H7 (cell line): Measurements from ENCODE around the gene UCP3. TPM values are rescaled to one million over a fixed set of nuclear protein-coding genes. Genes with fewer than 3 reads are reported as not detected.

Source experiments
- DNase-seq: peaks from one replicate; pipeline ENCODE4 v3.0.0; 2012
- H3K27me3 ChIP-seq: 2 replicates; pipeline ENCODE4 v1.6.0; 2011; ENCODE audit warnings: mild to moderate bottlenecking, low read length; ENCODE audit not compliant: control insufficient read depth, insufficient read depth
- H3K36me3 ChIP-seq: replicated peaks from 2 replicates; pipeline ENCODE4 v1.5.1; 2011; ENCODE audit warnings: low read length; ENCODE audit not compliant: control insufficient read depth, insufficient read depth
- H3K4me3 ChIP-seq: 2 replicates; pipeline ENCODE4 v1.5.1; 2011; ENCODE audit warnings: low read depth, mild to moderate bottlenecking, control low read depth, low read length, moderate library complexity; ENCODE audit not compliant: insufficient read depth
- total RNA-seq: library from RNA; depleted of rRNA; stranded (reverse); fragments of >200 nt; shearing (Covaris generic); gene quantifications from 2 replicates; pipeline ENCODE4 v1.2.3, GENCODE V29; 2014; rRNA removed

The UCP3 gene, protein sequence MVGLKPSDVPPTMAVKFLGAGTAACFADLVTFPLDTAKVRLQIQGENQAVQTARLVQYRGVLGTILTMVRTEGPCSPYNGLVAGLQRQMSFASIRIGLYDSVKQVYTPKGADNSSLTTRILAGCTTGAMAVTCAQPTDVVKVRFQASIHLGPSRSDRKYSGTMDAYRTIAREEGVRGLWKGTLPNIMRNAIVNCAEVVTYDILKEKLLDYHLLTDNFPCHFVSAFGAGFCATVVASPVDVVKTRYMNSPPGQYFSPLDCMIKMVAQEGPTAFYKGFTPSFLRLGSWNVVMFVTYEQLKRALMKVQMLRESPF
- 0.10 TPM in 1 of 2 replicates, not detected in the other for total RNA-seq

DNA sequence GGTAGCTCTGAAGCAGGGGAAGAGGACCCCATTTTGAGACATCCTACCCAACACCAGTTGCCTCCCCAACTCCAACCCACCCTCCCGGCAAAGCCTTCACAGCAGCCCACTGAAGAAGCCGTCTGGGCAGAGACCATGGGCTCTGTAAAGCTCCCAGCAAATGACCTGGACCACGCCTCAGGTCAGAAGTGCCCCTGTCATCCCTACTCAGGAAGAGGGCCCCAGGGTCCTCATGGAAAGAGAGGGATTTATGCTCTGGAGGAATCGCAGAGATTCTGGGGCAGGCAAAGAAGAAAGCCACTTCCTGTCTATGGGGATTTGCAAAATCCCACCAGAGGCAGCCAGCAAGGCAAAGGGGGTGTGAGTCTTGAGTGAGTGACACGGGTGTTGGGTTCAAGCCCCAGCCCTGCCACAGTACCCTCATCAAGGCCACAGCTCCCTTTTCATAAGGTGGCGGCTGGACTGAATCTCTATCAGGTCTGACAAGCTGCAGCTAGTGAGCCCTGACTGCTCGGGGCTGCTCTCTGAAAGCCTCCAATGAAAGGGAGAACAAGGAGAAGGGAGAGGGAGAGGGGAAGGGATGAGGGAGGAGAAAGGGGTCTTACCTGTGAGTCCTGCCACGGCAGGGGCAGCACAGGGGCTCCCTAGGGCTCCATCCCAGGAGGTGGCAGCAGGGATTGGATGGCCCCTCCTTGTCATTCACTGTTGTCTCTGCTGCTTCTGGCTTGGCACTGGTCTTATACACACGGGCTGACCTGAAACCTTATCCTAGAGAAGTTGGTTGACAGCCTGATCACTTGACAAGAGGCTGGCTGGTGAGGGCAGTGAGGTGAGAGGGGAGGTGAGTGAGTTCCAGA lies at the start of gene UCP3:
UCP3 (minus strand) TSS at position 713 of the 857 bp plus-strand sequence. CDS start 2,043 bp downstream, outside the sequence.
- no peak for DNase-seq
- Histone ChIP-seq H3K27me3 (no peaks in the 10 kb centered on the region), H3K4me3 (no peak within 1 kb of the TSS), H3K36me3 (no peaks in the 10 kb centered on the region; the same call in none of the 2 replicates)

DNA sequence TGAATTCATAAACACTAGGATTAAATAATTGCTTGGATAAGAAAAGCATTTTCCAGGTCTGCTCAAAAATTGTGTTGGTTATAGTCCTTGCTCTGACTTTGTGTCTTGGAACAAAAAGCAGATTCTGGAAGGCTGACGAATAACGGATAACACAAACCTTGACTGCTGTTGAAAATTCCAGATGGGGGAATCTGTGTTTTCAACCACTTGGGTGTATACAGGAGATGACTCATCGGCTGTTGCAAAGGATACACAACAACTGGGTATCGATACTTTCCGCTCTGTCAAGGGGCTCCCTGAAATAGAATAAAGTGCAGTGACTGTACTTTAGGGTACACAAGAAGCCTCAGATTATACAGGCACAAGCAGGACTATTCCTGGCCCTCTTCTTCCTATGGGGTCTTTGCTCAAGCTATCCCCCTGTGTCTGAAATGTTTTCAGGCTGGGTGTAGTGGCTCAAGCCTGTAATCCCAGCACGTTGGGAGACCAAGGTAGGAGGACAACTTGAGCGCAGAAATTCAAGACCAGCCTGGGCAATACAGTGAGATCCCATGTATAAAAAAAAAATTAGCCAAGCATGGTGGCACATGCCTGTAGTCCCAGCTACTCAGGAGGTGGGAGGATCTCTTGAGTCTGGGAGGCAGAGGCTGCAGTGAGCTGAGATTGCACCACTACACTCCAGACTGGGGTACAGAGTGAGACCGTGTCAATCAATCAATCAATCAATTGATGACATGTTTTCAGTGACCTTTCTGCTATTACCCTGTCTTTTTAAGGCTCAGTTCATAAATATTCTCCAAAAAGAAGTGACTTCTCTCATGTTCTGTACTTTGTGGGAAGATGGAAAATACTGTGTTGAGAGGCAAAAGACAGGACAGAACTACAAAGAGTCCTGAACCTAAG lies 48.6 kb upstream of the UCP3 start:
- H3K36me3 ChIP-seq, result no peaks in the 10 kb centered on the region
- H3K27me3 ChIP-seq, result no peaks in the 10 kb centered on the region
- no peak for DNase-seq
- H3K4me3 ChIP-seq, result no peak overlapping the region

DNA sequence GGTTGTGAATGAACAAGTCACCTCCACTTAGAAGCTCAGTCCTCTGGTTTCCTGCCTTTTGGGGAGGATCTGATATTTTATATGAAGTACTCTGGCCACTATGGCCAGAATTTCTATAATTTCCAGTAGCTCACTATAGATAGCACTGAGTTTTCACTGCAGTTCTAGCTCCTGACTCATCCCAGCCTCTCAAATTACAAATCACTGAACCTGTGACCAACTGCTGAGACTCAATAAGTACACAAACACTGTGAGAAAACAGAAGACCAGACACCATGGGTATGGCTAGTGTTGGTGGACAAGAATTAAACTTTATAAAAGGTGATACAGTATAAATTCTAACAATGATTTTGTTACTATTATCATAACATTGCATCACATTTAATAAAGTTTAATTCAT lies 47.1 kb upstream of the UCP3 start:
- DNase-seq, result no peak
- Histone ChIP-seq H3K27me3 (no peaks in the 10 kb centered on the region), H3K36me3 (no peaks in the 10 kb centered on the region), H3K4me3 (no peak overlapping the region)

DNA sequence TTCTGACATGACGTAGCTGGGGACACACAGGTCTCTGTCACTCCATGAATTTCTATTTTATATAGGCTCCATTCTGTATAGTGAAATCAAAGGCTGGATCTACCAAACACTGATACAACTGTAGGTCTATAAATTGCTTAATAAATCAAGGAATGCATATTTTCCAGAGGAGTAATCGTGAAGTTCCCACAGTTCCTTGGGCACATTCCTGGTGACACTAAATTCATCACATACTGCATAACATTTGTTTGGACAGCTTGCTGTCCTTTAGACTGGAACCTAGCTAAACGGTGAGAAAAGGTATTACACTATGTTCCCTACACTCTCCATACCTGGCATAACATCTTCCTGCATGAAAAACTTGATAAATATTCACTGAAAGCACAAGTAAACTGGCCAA lies 41.6 kb upstream of the UCP3 start:
- H3K27me3 ChIP-seq, result no peaks in the 10 kb centered on the region
- DNase-seq, result no peak
- H3K4me3 ChIP-seq, result no peak overlapping the region
- no peaks in the 10 kb centered on the region; the same call in 1 of the 2 replicates for H3K36me3 ChIP-seq

DNA sequence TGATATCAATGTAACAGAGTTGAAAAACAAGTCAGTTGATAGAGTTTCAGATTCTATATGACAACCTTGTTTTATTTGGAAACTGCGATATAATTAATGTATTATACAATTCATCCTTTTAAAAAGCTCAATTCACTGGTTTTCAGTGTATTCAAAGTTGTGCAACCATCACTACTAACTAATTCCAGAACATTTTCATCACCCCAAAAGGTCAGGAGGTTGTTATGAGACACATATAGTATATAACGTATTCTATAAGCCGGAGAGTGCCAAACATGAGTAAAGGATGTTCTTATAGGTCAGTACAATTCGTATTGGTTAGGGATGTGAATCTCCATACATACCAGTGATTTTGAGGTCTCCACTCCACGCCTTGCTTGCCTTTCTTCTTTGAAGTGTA lies 40.1 kb upstream of the UCP3 start:
- Histone ChIP-seq H3K4me3 (no peak overlapping the region), H3K36me3 (no peaks in the 10 kb centered on the region; the same call in 1 of the 2 replicates), H3K27me3 (no peaks in the 10 kb centered on the region)
- no peak for DNase-seq

DNA sequence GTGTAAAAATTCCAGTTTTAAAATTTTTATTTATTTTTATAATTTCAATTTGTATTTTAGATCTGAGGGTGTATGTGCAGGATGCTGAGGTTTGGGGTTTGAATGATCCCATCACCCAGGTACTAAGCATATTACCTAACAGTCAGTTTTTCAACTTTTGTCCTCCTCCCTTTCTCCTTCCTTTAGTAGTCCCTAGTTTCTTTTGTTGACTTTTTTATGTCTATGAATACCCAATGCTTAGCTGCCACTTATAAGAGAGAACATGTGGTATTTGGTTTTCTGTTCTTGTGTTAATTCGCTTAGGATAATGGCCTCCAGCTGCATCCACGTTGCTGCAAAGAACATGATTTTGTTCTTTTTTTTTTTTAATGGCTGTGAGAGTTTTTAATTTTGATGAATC lies 35.7 kb upstream of the UCP3 start:
- no peak overlapping the region for H3K4me3 ChIP-seq
- no peak for DNase-seq
- H3K36me3 ChIP-seq, result no peaks in the 10 kb centered on the region; the same call in 1 of the 2 replicates
- H3K27me3 ChIP-seq, result no peaks in the 10 kb centered on the region

DNA sequence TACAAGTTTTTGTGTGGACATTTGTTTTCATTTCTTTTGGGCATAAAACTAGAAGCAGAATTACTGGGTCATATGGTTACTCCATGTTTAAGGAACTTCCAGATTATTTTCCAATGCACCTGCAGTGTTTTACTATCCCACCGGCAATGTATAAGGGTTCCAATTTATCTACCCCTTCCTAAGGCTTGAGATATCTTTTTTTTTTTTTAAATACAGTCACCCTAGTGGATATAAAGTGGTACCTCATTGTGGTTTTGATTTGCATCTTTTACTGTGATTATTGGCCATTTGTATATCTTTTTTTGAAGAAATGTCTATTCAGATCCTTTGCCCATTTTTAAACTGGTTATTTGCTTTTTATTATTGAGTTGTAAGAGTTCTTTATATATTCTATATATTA lies 34.6 kb upstream of the UCP3 start:
- no peak overlapping the region for H3K4me3 ChIP-seq
- H3K27me3 ChIP-seq, result no peaks in the 10 kb centered on the region
- H3K36me3 ChIP-seq, result no peaks in the 10 kb centered on the region
- DNase-seq, result no peak

DNA sequence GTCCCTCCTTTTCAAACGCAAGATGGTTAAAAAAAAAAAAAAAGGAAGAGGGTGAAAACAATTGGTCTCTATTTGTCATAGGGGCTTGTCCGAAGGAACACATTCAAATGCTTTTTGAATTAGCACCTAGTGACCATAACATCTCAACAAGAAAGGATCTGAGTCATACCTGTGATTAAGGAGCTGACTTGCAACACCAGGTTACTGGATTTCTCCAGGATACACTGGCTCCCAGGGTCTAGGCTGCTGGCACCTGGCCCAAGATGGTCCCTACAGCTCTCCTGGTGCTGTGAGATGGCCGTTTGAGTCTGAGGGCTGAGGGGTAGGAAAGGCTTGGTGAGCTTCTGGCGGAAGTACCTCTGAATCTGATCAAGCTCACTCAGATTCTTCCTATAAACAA lies 28.4 kb upstream of the UCP3 start:
- Histone ChIP-seq H3K27me3 (no peaks in the 10 kb centered on the region), H3K4me3 (no peak overlapping the region), H3K36me3 (no peaks in the 10 kb centered on the region; the same call in 1 of the 2 replicates)
- DNase-seq, result no peak

DNA sequence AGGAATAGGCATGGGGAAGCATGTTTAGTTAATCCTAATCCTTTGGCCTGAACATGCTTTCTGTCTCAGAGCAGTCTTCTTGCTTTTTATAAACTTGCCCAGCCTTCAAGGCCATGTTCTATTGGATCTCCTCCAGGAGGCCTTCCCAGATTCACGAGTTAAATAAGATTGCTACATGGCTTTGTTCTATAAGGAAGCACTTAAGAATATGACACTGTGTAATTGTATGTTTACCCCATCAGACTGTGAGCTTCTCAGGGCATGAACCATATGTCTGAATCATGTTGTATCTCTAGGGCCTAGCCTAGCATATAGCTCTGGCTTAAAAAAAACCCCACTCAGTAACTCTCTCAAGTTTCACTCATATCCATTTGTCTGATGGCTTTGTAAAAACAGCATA lies 26.4 kb upstream of the UCP3 start:
- no peaks in the 10 kb centered on the region for H3K27me3 ChIP-seq
- no peaks in the 10 kb centered on the region; the same call in 1 of the 2 replicates for H3K36me3 ChIP-seq
- H3K4me3 ChIP-seq, result no peak overlapping the region
- no peak for DNase-seq

DNA sequence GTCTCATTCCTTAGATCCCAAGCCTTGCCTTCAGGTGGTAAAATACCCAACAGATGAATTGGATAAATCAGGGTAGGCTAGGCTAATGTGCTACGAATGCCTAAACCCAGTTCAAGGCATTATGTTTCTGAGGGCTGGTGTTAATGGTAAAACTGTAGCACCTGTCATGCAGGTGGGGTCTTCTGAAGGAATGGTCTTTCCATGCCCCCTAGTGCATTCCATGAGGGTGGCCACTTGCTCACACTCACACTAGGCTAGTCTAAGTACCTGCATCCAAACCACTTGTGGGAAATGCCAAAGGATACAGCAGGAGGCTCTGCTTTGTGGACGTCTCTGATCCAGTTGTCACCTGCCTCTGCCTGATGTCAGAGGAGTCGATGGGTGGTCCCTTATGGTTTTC lies 24.2 kb upstream of the UCP3 start:
- no peaks in the 10 kb centered on the region; the same call in none of the 2 replicates for H3K36me3 ChIP-seq
- H3K27me3 ChIP-seq, result no peaks in the 10 kb centered on the region
- H3K4me3 ChIP-seq, result no peak overlapping the region
- no peak for DNase-seq

DNA sequence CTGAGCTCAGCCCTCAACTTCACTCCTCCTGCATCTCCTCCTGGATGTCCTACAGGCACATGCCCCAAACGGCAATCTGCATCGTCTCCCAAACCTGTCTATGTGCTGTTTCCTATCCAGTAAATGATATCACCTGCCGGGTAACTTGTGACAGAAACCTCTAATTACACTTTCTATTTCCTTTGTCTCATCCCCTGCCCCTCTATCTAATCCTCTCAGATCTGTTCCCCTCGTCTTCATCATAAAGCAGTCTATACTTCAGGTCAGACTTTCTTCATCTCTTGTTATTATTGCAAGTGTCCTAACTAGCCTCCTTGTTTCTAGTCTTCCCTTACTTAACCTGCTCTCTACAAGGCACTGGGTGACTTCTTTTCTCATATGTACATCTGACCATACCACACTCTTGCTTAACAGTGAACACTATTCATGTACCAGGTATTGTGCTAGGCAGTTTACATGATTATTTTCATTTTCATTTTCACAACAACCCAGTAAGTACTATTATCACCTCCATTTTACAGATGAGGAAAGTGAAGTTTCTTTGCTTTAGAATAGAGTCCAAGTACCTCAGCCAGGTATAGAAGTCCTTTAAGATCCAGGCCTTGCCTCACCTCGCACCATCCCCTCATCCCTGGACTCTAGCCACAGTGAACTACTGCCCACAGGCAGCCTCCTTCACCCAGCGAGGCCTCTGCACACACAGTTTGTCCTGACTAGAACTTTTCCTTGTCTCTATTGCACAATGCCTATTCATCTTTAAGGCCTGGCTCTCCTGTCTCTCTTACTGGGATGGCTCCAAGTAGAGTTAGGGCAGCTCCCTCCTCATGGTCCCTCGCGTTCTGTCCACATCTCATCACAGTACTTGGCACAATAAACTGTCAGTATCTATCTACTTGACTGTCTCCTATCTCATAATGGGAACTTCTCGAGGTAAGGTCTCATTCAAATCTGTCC lies 22.1 kb upstream of the UCP3 start:
- H3K4me3 ChIP-seq, result no peak overlapping the region
- DNase-seq, result no peak
- no peaks in the 10 kb centered on the region for H3K27me3 ChIP-seq
- H3K36me3 ChIP-seq, result no peaks in the 10 kb centered on the region; the same call in none of the 2 replicates

DNA sequence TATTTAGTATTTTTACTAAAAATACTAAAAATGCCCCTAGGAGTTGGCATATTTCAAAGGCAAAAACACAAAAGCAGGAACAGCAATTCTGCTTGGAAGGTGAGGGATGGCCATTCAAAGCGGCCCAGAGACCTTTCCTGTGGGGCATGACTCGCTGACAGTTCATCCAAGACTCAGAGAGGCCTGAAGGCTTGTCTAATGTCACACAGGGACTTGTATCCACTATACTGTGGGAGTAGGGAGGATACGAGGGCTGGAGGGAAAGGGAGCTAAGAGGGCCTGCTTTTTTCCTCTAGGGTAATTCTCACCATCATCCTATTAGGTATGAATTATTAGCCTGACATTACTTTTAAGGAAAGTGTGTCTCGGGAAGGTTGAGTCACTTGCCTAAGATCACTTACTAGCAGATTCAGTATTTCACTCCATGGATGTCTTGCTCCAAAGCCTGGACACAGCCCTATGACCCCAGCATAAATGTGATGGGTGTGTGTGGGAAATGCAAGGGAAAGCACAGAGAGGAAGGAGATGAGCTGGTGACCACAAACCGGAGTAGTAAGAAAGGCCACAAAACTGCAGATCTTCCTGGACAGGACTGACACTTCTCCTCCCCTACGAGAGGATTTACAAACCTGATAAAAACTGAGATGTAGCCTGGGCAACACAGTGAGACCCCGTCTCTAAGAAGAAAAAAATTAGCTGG lies 16.7 kb upstream of the UCP3 start:
- Histone ChIP-seq H3K27me3 (no peaks in the 10 kb centered on the region), H3K4me3 (no peak overlapping the region), H3K36me3 (peaks cover 1% of the 10 kb centered on the region; the same call in 1 of the 2 replicates)
- DNase-seq, result no peak
